H9 (cell line): ENCODE results near the gene XIRP1. TPM values are rescaled to one million over a fixed set of nuclear protein-coding genes. Genes with fewer than 3 reads are reported as not detected.

Experiments
- DNase-seq: peaks from one replicate; pipeline ENCODE4 v3.0.0-alpha.2; 2017
- H2AFZ ChIP-seq: one replicate; pipeline ENCODE4 v1.6.1; 2013; ENCODE audit warnings: mild to moderate bottlenecking, low read length, control low read depth, moderate library complexity
- H2AK5ac ChIP-seq: 2 replicates; pipeline ENCODE4 v1.6.1; 2013; ENCODE audit warnings: low read length, control low read depth, mixed read lengths; ENCODE audit not compliant: insufficient read length
- H2BK120ac ChIP-seq: one replicate; pipeline ENCODE4 v1.6.1; 2013; ENCODE audit warnings: low read depth, mild to moderate bottlenecking, low read length, control low read depth, inconsistent platforms; ENCODE audit not compliant: poor library complexity, severe bottlenecking
- H2BK12ac ChIP-seq: 2 replicates; pipeline ENCODE4 v1.6.1; 2013; ENCODE audit warnings: low read length, control low read depth, mixed read lengths, low read depth; ENCODE audit not compliant: insufficient read length
- H2BK15ac ChIP-seq: 2 replicates; pipeline ENCODE4 v1.6.1; 2013; ENCODE audit warnings: low read depth, low read length, control low read depth
- H2BK20ac ChIP-seq: one replicate; pipeline ENCODE4 v1.6.1; 2013; ENCODE audit warnings: low read depth, mild to moderate bottlenecking, low read length, control low read depth, inconsistent platforms; ENCODE audit not compliant: poor library complexity, severe bottlenecking
- H2BK5ac ChIP-seq: 2 replicates; pipeline ENCODE4 v1.6.1; 2013; ENCODE audit warnings: low read length, control low read depth, mixed read lengths; ENCODE audit not compliant: insufficient read length
- H3K14ac ChIP-seq: 2 replicates; pipeline ENCODE4 v1.6.1; 2013; ENCODE audit warnings: low read length, control low read depth; ENCODE audit not compliant: insufficient read depth
- H3K18ac ChIP-seq: 2 replicates; pipeline ENCODE4 v1.6.1; 2013; ENCODE audit warnings: low read depth, mild to moderate bottlenecking, mixed read lengths, low read length, control low read depth; ENCODE audit not compliant: insufficient read length
- H3K23ac ChIP-seq: 2 replicates; pipeline ENCODE4 v1.6.1; 2013; ENCODE audit warnings: low read length, control low read depth, mixed read lengths, low read depth; ENCODE audit not compliant: insufficient read length
- H3K23me2 ChIP-seq: 2 replicates; pipeline ENCODE4 v1.6.1; 2013; ENCODE audit warnings: low read depth, mild to moderate bottlenecking, mixed read lengths, low read length, control low read depth; ENCODE audit not compliant: insufficient read length, poor library complexity, severe bottlenecking
- H3K27ac ChIP-seq: 2 replicates; pipeline ENCODE4 v1.5.1; 2013; ENCODE audit warnings: low read length, control low read depth, mixed read lengths, low read depth; ENCODE audit not compliant: insufficient read length
- H3K27me3 ChIP-seq: 2 replicates; pipeline ENCODE4 v1.6.1; 2013; ENCODE audit warnings: low read length, control low read depth, inconsistent platforms; ENCODE audit not compliant: insufficient read depth
- H3K4ac ChIP-seq: 2 replicates; pipeline ENCODE4 v1.6.1; 2013; ENCODE audit warnings: low read depth, mild to moderate bottlenecking, control low read depth, inconsistent platforms, low read length, moderate library complexity
- H3K4me1 ChIP-seq: 2 replicates; pipeline ENCODE4 v1.6.1; 2013; ENCODE audit warnings: low read length, control low read depth, inconsistent platforms; ENCODE audit not compliant: insufficient read depth
- H3K4me2 ChIP-seq: 2 replicates; pipeline ENCODE4 v1.6.1; 2013; ENCODE audit warnings: low read length, control low read depth, mixed read lengths; ENCODE audit not compliant: insufficient read length, insufficient read depth
- H3K56ac ChIP-seq: 2 replicates; pipeline ENCODE4 v1.6.1; 2013; ENCODE audit warnings: low read depth, mild to moderate bottlenecking, mixed read lengths, low read length, control low read depth; ENCODE audit not compliant: insufficient read length
- H3K79me1 ChIP-seq: 2 replicates; pipeline ENCODE4 v1.6.1; 2013; ENCODE audit warnings: low read depth, mild to moderate bottlenecking, moderate library complexity, low read length, control low read depth, inconsistent platforms; ENCODE audit not compliant: insufficient read depth, poor library complexity, severe bottlenecking
- H3K79me2 ChIP-seq: 2 replicates; pipeline ENCODE4 v1.6.1; 2013; ENCODE audit warnings: low read length, control low read depth, inconsistent platforms; ENCODE audit not compliant: insufficient read depth
- H3K9ac ChIP-seq: 2 replicates; pipeline ENCODE4 v1.6.1; 2013; ENCODE audit warnings: low read length, control low read depth, mixed read lengths; ENCODE audit not compliant: insufficient read length; ENCODE audit errors: extremely low read depth
- H3K9me3 ChIP-seq: one replicate; pipeline ENCODE4 v1.6.1; 2013; ENCODE audit warnings: low read depth, low read length, inconsistent platforms; ENCODE audit not compliant: control insufficient read depth
- H3T11ph ChIP-seq: one replicate; pipeline ENCODE4 v1.6.1; 2013; ENCODE audit warnings: mild to moderate bottlenecking, low read length, control low read depth, inconsistent platforms
- H4K20me1 ChIP-seq: one replicate; pipeline ENCODE4 v1.6.1; 2013; ENCODE audit not compliant: control insufficient read depth, insufficient read length, insufficient read depth
- H4K5ac ChIP-seq: 2 replicates; pipeline ENCODE4 v1.6.1; 2013; ENCODE audit warnings: low read depth, mild to moderate bottlenecking, mixed read lengths, low read length, control low read depth; ENCODE audit not compliant: insufficient read length
- H4K8ac ChIP-seq: replicated peaks from 2 replicates; pipeline ENCODE4 v1.6.1; 2013; ENCODE audit warnings: low read length, control low read depth, mixed read lengths, low read depth; ENCODE audit not compliant: insufficient read length
- H4K91ac ChIP-seq: 2 replicates; pipeline ENCODE4 v1.6.1; 2013; ENCODE audit warnings: low read depth, mild to moderate bottlenecking, moderate library complexity, mixed read lengths, low read length, control low read depth; ENCODE audit not compliant: insufficient read length
- H3K27ac Mint-ChIP-seq, 3 experiments: 2 replicates in 2 of 3; 3 replicates in 1 of 3; pipeline ENCODE4 v1.8.0; 2020 to 2021; ENCODE audit warnings: mixed read lengths in 3 of 3, mild to moderate bottlenecking in 1 of 3, moderate library complexity in 1 of 3
- H3K27me3 Mint-ChIP-seq: 2 replicates; pipeline ENCODE4 v1.8.0; 2021; ENCODE audit warnings: low read depth, mild to moderate bottlenecking, moderate library complexity, mixed read lengths
- H3K36me3 Mint-ChIP-seq, 3 experiments: 2 replicates in 2 of 3; 3 replicates in 1 of 3; pipeline ENCODE4 v1.8.0; 2020 to 2021; ENCODE audit warnings: low read depth in 3 of 3, mixed read lengths in 3 of 3; ENCODE audit not compliant: insufficient read depth in 1 of 3
- H3K4me1 Mint-ChIP-seq, 2 experiments: 2 replicates each; pipeline ENCODE4 v1.8.0; 2020; ENCODE audit warnings: mixed read lengths in 2 of 2
- H3K4me3 Mint-ChIP-seq, 2 experiments: 2 replicates in 1 of 2; 3 replicates in 1 of 2; pipeline ENCODE4 v1.8.0; 2020 to 2021; ENCODE audit warnings: mild to moderate bottlenecking in 2 of 2, mixed read lengths in 2 of 2, moderate library complexity in 1 of 2
- H3K9me3 Mint-ChIP-seq, 2 experiments: 2 replicates in 1 of 2; 3 replicates in 1 of 2; pipeline ENCODE4 v1.8.0; 2020; ENCODE audit warnings: mild to moderate bottlenecking in 2 of 2, mixed read lengths in 2 of 2, moderate library complexity in 1 of 2
- WGBS: extraction: QIAGEN DNeasy Blood & Tissue Kit; methylation state at CpG from one replicate; pipeline ENCODE4 v1.1.7; 2013; ENCODE audit warnings: missing lambda C conversion rate, low lambda C conversion rate, mixed read lengths; ENCODE audit not compliant: insufficient read length; ENCODE audit errors: extremely low coverage; 5-methylcytosine and 5-hydroxymethylcytosine counted together
- total RNA-seq: library from RNA; stranded (reverse); gene quantifications from 2 replicates; pipeline ENCODE4 v1.2.1, GENCODE V29; 2021
- TF ChIP-seq, protein P1 (sequence below): fragments of 200-600 bp; sonication (generic); conservative IDR thresholded peaks from 3 replicates; pipeline ENCODE4 v1.8.0; 2021; ENCODE audit warnings: antibody characterized with exemption, mild to moderate bottlenecking

The XIRP1 gene
- total RNA-seq, 1 experiment from 2014 or later: not detected

DNA sequence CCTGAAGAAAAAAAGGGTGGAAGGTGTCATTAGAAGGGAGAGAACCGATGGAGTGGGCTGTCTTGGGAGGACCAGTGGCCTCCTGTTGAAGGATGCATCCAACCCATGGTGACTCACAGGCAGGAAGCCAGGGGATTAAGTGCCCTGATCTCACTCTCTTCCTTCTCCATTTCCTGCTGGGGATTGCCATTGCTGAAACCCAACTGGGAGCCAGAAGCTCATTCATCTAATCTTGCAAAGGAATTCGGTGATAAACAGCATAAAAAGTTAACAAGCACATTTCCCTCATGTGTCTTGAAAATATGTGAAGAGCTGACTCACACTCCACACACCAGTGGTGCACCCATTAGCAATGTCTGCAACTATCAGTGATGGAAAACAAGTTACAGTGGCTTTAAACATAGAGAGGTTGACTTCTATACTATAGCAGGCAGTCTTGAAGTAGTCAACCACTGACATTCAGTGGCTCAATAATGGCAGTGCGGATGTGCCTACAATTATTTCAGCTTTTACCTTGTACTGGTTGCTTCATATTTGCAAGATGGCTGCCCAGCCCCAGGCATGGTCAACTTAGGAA lies 26.2 kb downstream of the XIRP1 start:
- Histone ChIP-seq H3K4me2 (no peak overlapping the region), H3K9ac (no peak overlapping the region), H3K23me2 (no peaks in the 10 kb centered on the region)

More for the DNA sequence above, 26.2 kb downstream of the XIRP1 start:
- Mint-ChIP-seq H3K27me3 (no peaks in the 10 kb centered on the region; the same call in 1 of the 2 replicates), H3K36me3 (peaks cover 0 to 8% (median 3%) of the 10 kb centered on the region in 3 experiments; a peak in 5 of 7 replicates), H3K9me3 (peaks cover 8% of the 10 kb centered on the region in 2 experiments; a peak in 4 of 5 replicates), H3K4me3 (no peak overlapping the region), H3K27ac (no peak overlapping the region), H3K4me1 (peaks cover 14 to 19% of the 10 kb centered on the region in 2 experiments)
- DNase-seq: no peak
- H2BK20ac ChIP-seq: no peak overlapping the region
- H3T11ph ChIP-seq: no peak overlapping the region
- no peaks in the 10 kb centered on the region for H3K79me1 ChIP-seq
- H4K91ac ChIP-seq: no peak overlapping the region
- H2BK5ac ChIP-seq: no peak overlapping the region
- H2BK15ac ChIP-seq: no peak overlapping the region
- H3K27ac ChIP-seq: no peak overlapping the region
- no peak overlapping the region for H3K23ac ChIP-seq
- H4K20me1 ChIP-seq: no peaks in the 10 kb centered on the region
- H3K4ac ChIP-seq: no peak overlapping the region
- no peaks in the 10 kb centered on the region for H3K27me3 ChIP-seq
- no peak overlapping the region for H2BK12ac ChIP-seq
- H2AK5ac ChIP-seq: no peak overlapping the region
- no peak overlapping the region for H3K56ac ChIP-seq
- H4K5ac ChIP-seq: no peak overlapping the region
- H3K18ac ChIP-seq: no peak overlapping the region
- no peak overlapping the region for H2AFZ ChIP-seq
- no CpG with 5 or more reads among the region's 3 CpGs for WGBS
- TF ChIP-seq, protein P1, sequence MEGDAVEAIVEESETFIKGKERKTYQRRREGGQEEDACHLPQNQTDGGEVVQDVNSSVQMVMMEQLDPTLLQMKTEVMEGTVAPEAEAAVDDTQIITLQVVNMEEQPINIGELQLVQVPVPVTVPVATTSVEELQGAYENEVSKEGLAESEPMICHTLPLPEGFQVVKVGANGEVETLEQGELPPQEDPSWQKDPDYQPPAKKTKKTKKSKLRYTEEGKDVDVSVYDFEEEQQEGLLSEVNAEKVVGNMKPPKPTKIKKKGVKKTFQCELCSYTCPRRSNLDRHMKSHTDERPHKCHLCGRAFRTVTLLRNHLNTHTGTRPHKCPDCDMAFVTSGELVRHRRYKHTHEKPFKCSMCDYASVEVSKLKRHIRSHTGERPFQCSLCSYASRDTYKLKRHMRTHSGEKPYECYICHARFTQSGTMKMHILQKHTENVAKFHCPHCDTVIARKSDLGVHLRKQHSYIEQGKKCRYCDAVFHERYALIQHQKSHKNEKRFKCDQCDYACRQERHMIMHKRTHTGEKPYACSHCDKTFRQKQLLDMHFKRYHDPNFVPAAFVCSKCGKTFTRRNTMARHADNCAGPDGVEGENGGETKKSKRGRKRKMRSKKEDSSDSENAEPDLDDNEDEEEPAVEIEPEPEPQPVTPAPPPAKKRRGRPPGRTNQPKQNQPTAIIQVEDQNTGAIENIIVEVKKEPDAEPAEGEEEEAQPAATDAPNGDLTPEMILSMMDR: no peak
- no peaks in the 10 kb centered on the region for H3K9me3 ChIP-seq
- H4K8ac ChIP-seq: no peak overlapping the region
- no peaks in the 10 kb centered on the region; the same call in 1 of the 2 replicates for H3K79me2 ChIP-seq
- H3K14ac ChIP-seq: no peak overlapping the region
- no peak overlapping the region for H2BK120ac ChIP-seq
- H3K4me1 ChIP-seq: peaks cover 4% of the 10 kb centered on the region; the same call in 1 of the 2 replicates
